Cardiac muscle cell (in vitro differentiated cells and primary cell): ENCODE data around the gene PLPP3. TPM values are rescaled to one million over a fixed set of nuclear protein-coding genes. Genes with fewer than 3 reads are reported as not detected.
A peak's percentile ranks its signal among the peaks of the same experiment; 100 is the strongest.

Experiments
- DNase-seq, 2 donors: peaks; one replicate each; pipeline versions ENCODE4 v3.0.0 to v3.0.0-alpha.2; 2010 to 2017; ENCODE audit warnings: low read depth in 1 of 2, low spot score in 1 of 2
- H3K27ac ChIP-seq: fragments of 200-600 bp; sonication (generic); 2 replicates; pipeline ENCODE4 v1.5.1; 2016
- H3K27me3 ChIP-seq: fragments of 200-600 bp; sonication (generic); 2 replicates; pipeline ENCODE4 v1.6.0; 2016; ENCODE audit warnings: control low read depth
- H3K36me3 ChIP-seq: fragments of 200-600 bp; sonication (generic); 2 replicates; pipeline ENCODE4 v1.5.1; 2016; ENCODE audit warnings: control low read depth
- H3K4me1 ChIP-seq: fragments of 200-600 bp; sonication (generic); 2 replicates; pipeline ENCODE4 v1.8.1; 2017; ENCODE audit warnings: low read depth, mild to moderate bottlenecking, mixed run types
- H3K4me3 ChIP-seq: fragments of 200-600 bp; sonication (generic); 2 replicates; pipeline ENCODE4 v1.5.1; 2016; ENCODE audit warnings: mild to moderate bottlenecking
- H3K9me3 ChIP-seq: fragments of 200-600 bp; sonication (generic); 2 replicates; pipeline ENCODE4 v1.5.1; 2017; ENCODE audit warnings: low read depth, mild to moderate bottlenecking, control low read depth
- polyA plus RNA-seq: library from polyadenylated mRNA; unstranded; fragments of >200 nt; fragmentation: Nextera tagmentation; extraction: Ambion mirVana; gene quantifications from 2 replicates; pipeline ENCODE4 v1.2.1, GENCODE V29; 2016
- total RNA-seq: library from RNA; depleted of rRNA; stranded (reverse); fragments of >200 nt; gene quantifications from 2 replicates; pipeline ENCODE4 v1.2.3, GENCODE V29; 2016
- TF ChIP-seq, protein P1 (sequence below): IDR thresholded peaks from 2 replicates; pipeline ENCODE4 v1.5.1; 2012; ENCODE audit warnings: low read depth, mild to moderate bottlenecking, low read length

The PLPP3 gene
- total and polyA plus RNA-seq, 2 experiments from 2014 or later = 41.4 to 58.2 TPM

DNA sequence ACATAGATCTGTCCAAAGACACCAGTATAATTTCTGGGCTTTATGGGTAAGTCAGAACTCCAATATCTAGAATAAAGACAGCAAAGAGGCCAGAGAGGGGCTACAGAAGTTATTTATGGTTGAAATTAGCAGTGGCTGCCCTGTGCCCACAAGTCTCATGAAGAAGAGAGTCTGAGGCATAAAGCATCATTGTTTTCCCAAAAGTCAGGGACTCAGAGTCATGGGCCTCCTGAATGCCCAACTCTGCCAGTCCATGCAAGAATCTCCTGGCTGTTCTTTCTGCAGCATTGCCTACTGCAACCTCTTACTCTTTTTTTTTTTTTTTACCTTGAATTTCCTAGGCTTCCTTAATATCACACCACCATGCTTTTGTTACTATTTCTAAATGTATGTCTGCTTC, 49.6 kb downstream of the PLPP3 start:
- Histone ChIP-seq H3K27me3 (no peaks in the 10 kb centered on the region), H3K4me3 (no peak overlapping the region), H3K4me1 (peaks cover 50% of the 10 kb centered on the region), H3K9me3 (no peaks in the 10 kb centered on the region), H3K36me3 (no peaks in the 10 kb centered on the region), H3K27ac (no peak overlapping the region)
- no peak for DNase-seq
- TF ChIP-seq, protein P1, sequence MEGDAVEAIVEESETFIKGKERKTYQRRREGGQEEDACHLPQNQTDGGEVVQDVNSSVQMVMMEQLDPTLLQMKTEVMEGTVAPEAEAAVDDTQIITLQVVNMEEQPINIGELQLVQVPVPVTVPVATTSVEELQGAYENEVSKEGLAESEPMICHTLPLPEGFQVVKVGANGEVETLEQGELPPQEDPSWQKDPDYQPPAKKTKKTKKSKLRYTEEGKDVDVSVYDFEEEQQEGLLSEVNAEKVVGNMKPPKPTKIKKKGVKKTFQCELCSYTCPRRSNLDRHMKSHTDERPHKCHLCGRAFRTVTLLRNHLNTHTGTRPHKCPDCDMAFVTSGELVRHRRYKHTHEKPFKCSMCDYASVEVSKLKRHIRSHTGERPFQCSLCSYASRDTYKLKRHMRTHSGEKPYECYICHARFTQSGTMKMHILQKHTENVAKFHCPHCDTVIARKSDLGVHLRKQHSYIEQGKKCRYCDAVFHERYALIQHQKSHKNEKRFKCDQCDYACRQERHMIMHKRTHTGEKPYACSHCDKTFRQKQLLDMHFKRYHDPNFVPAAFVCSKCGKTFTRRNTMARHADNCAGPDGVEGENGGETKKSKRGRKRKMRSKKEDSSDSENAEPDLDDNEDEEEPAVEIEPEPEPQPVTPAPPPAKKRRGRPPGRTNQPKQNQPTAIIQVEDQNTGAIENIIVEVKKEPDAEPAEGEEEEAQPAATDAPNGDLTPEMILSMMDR = no peak

DNA sequence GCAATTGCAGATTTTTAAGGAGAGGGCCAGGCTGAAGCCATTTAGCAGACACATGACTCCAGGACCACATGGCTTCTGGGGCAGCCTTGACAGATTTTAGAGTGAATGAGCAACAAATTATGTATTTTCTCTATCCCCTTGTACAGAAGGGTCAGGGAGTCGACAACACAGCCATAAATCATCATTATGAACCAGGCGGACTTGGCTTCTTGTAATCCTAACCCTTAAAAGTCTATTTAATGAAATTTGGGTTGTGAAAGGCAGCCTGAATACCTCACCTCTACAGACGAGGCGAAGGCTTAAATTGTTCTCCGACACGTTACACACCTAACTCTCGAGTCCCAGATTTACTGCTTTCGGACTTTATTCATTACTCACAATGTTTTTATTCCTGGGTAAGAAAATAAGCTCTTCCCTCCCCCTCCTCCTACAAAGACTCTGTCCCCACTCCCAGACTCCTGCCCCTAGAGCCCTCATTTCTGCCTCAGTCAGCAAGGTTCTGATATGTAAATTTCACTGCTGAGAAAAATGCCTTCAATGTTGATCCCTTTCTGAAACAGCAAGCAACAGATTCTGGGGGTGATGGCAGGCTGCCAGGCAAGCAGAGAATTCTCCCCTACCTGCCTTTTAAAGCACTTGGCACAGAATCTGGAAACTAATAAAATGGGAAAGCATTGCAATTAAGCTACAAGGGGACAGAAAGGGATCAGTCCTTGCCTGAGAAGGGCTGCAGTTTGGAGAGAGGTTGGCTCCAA, 51.6 kb downstream of the PLPP3 start:
- no peak for DNase-seq
- Histone ChIP-seq H3K9me3 (no peaks in the 10 kb centered on the region), H3K4me1 (peaks cover 49% of the 10 kb centered on the region), H3K4me3 (no peak overlapping the region), H3K27me3 (no peaks in the 10 kb centered on the region), H3K36me3 (peaks cover 7% of the 10 kb centered on the region), H3K27ac (peak overlapping the region; percentile 45)
- TF ChIP-seq, protein P1 = no peak

DNA sequence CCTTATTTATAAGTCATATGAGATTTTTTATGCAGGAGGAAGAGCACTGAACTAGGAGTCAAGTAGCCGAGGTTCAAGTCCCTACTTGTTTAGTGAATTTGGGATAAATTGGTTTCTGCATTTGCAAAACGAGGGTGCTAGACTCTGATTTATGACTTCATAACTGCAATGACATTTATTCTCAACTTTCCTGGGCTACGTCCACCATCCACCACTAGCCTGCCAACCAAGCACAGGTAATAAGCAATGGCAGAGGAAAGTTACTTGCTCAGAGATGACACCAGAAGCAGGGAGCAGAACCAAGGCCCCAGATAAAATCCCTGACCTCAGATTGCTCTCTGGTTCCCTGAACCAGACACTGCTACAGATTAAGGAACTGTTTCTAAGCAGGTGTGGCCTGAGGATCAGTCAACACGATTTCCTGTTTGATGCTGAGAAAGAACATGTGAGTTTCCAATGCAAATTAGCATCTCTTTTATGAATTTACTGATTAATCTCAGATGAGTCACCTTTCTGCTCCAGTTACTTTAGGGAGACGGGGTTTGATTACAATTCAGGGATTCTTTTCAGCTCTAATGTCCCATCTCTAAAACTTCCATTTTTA, 52.7 kb downstream of the PLPP3 start:
- Histone ChIP-seq H3K9me3 (no peaks in the 10 kb centered on the region), H3K27ac (no peak overlapping the region), H3K36me3 (peaks cover 7% of the 10 kb centered on the region)

DNA sequence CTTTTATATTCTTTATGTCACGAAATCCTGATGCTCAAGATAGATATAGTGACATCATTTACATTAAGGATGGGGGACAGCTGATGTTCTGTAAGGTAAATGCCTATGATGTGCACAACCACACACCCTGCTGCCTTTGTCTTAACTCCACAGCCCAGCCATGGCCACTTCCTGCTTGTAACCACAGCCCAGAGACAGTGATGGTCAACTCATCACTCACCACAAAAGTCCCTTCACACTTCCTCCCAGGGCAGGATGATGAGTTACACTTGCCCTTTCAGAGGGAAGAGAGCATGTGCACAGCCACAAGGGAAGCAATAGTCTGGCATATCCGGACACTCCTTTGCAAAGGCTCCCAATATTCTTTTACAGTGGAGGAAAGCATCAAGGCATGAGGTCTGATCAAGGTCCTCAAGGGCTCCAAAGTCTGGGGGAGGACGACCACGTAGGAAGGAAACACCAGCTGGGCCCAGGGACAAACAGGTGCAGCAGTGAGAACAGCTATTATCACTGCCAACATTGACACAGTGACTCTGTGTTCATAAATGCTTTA, 53.8 kb downstream of the PLPP3 start:
- H3K36me3 ChIP-seq = peaks cover 7% of the 10 kb centered on the region
- H3K4me1 ChIP-seq = peaks cover 55% of the 10 kb centered on the region
- TF ChIP-seq, protein P1 = no peak
- no peaks in the 10 kb centered on the region for H3K9me3 ChIP-seq
- no peaks in the 10 kb centered on the region for H3K27me3 ChIP-seq
- H3K4me3 ChIP-seq = no peak overlapping the region
- H3K27ac ChIP-seq = no peak overlapping the region
- DNase-seq = peak in 1 of 2 donors; percentile 14

More for the DNA sequence above, 52.7 kb downstream of the PLPP3 start:
- DNase-seq = no peak
- H3K27me3 ChIP-seq = no peaks in the 10 kb centered on the region
- TF ChIP-seq, protein P1 = no peak
- H3K4me3 ChIP-seq = no peak overlapping the region
- peaks cover 52% of the 10 kb centered on the region for H3K4me1 ChIP-seq

DNA sequence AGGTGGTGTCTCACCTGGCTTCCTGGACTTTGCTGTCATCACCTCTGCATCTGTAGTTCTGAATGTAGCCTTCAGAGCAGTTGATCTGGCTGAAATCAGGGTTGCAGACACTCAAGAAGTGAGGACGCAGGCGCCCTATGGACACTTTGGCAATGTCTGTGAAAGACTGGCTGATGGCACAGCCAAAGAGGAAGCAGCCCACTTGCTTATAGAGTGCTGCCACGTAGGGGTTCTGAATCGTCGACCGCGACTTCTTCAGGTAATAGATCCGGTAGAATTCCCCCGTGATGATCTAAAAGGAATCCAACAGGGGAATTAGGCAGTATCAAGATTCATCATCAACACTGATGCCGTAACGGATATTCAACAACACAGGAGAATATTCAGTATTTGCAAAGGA, 55.1 kb downstream of the PLPP3 start:
- Histone ChIP-seq H3K4me3 (no peak overlapping the region), H3K9me3 (no peaks in the 10 kb centered on the region), H3K27me3 (no peaks in the 10 kb centered on the region), H3K27ac (no peak overlapping the region), H3K36me3 (peaks cover 7% of the 10 kb centered on the region), H3K4me1 (peaks cover 47% of the 10 kb centered on the region)
- TF ChIP-seq, protein P1 = no peak
- DNase-seq = no peak
